ENCODE results near the gene HDDC2. TPM values are rescaled to one million over a fixed set of nuclear protein-coding genes. Genes with fewer than 3 reads are reported as not detected.
"Not testable (repeated sequence)": the region's sequence is repeated elsewhere in the genome, so short reads cannot be mapped to it uniquely, and the experiment has no call there.

Gene HDDC2
- total RNA-seq, 1 experiment from 2014 or later: 55.2 TPM

GRCh38 chr6:125287718-125288117, 14.0 kb downstream of the HDDC2 start:
- Histone ChIP-seq H3K27ac (no peak overlapping the region), H3F3A (ENCODE audit: insufficient read depth, low read depth) (no peaks in the 10 kb centered on the region; the same call in none of the 2 replicates), H3K4me1 (replicated peaks; ENCODE audit: insufficient read depth) (no peaks in the 10 kb centered on the region), H3K9me2 (ENCODE audit: insufficient read depth) (no peaks in the 10 kb centered on the region), H3K27me3 (ENCODE audit: insufficient read depth, low read depth) (no peaks in the 10 kb centered on the region), H2AFZ (no peak overlapping the region), H3K79me2 (ENCODE audit: low read depth) (peaks cover 7% of the 10 kb centered on the region; the same call in 1 of the 2 replicates), H3K4me2 (no peak overlapping the region), H4K20me1 (ENCODE audit: insufficient read depth) (no peaks in the 10 kb centered on the region), H3K36me3 (ENCODE audit: low read depth) (peaks cover 42% of the 10 kb centered on the region), H3K9me3 (ENCODE audit: insufficient read depth, low read depth) (0 out of 2 replicates have a peak, but pooled peaks cover 6% of the 10 kb centered on the region), H3K4me3 (no peak overlapping the region)
- ChIA-PET CTCF (no interaction called here), POLR2A (ENCODE audit: unreplicated experiment) (no interaction called here)
- no TSS peak for BruUV-seq (replicated peaks)
- intact Hi-C loops (cut with micrococcal nuclease; ENCODE audit: unreplicated experiment): no loop called here
- TF ChIP-seq EZH2 (IDR thresholded peaks at IDR 0.05; ENCODE audit: low read depth) (no peak), CTCF (conservative IDR thresholded peaks at IDR 0.05) (no peak)
- DNase-seq: no peak

GRCh38 chr6:125285936-125286335, 15.8 kb downstream of the HDDC2 start:
- Histone ChIP-seq H4K20me1 (ENCODE audit: insufficient read depth) (no peaks in the 10 kb centered on the region), H3K27ac (no peak overlapping the region), H3K9me2 (ENCODE audit: insufficient read depth) (no peaks in the 10 kb centered on the region), H3K9me3 (ENCODE audit: insufficient read depth, low read depth) (0 out of 2 replicates have a peak, but pooled peaks cover 6% of the 10 kb centered on the region), H3K27me3 (ENCODE audit: insufficient read depth, low read depth) (no peaks in the 10 kb centered on the region), H3K4me2 (no peak overlapping the region), H3K36me3 (ENCODE audit: low read depth) (peaks cover 44% of the 10 kb centered on the region), H2AFZ (no peak overlapping the region), H3K79me2 (ENCODE audit: low read depth) (peaks cover 8% of the 10 kb centered on the region; the same call in 1 of the 2 replicates), H3F3A (ENCODE audit: insufficient read depth, low read depth) (no peaks in the 10 kb centered on the region; the same call in none of the 2 replicates), H3K4me1 (replicated peaks; ENCODE audit: insufficient read depth) (no peaks in the 10 kb centered on the region), H3K4me3 (no peak overlapping the region)
- no TSS peak for BruUV-seq (replicated peaks)
- intact Hi-C loops (cut with micrococcal nuclease; ENCODE audit: unreplicated experiment): no loop called here
- ChIA-PET CTCF (no interaction called here), POLR2A (ENCODE audit: unreplicated experiment) (no interaction called here)
- TF ChIP-seq CTCF (conservative IDR thresholded peaks at IDR 0.05) (no peak), EZH2 (IDR thresholded peaks at IDR 0.05; ENCODE audit: low read depth) (no peak)
- no peak for DNase-seq

- Histone ChIP-seq H2AFZ (no peak overlapping the region), H3K9me2 (ENCODE audit: insufficient read depth) (no peaks in the 10 kb centered on the region), H3K27me3 (ENCODE audit: insufficient read depth, low read depth) (no peaks in the 10 kb centered on the region), H3K79me2 (ENCODE audit: low read depth) (peaks cover 8% of the 10 kb centered on the region; the same call in 1 of the 2 replicates), H4K20me1 (ENCODE audit: insufficient read depth) (no peaks in the 10 kb centered on the region), H3K9me3 (ENCODE audit: insufficient read depth, low read depth) (0 out of 2 replicates have a peak, but pooled peaks cover 6% of the 10 kb centered on the region), H3K36me3 (ENCODE audit: low read depth) (peaks cover 48% of the 10 kb centered on the region), H3K4me3 (no peak overlapping the region), H3F3A (ENCODE audit: insufficient read depth, low read depth) (no peaks in the 10 kb centered on the region; the same call in none of the 2 replicates), H3K4me1 (replicated peaks; ENCODE audit: insufficient read depth) (no peaks in the 10 kb centered on the region), H3K27ac (no peak overlapping the region), H3K4me2 (no peak overlapping the region)
- TF ChIP-seq EZH2 (IDR thresholded peaks at IDR 0.05; ENCODE audit: low read depth) (no peak), CTCF (conservative IDR thresholded peaks at IDR 0.05) (no peak)
- no TSS peak for BruUV-seq (replicated peaks)
- ChIA-PET CTCF (no interaction called here), POLR2A (ENCODE audit: unreplicated experiment) (no interaction called here)
- intact Hi-C loops (cut with micrococcal nuclease; ENCODE audit: unreplicated experiment): no loop called here
- no peak for DNase-seq
Measured at GRCh38 chr6:125285353-125285752, 16.4 kb downstream of the HDDC2 start.

GRCh38 chr6:125282470-125282869, 19.3 kb downstream of the HDDC2 start:
- POLR2A ChIA-PET (ENCODE audit: unreplicated experiment); H3K4me2 ChIP-seq; CTCF ChIA-PET; DNase-seq; H3K9me3 ChIP-seq (ENCODE audit: insufficient read depth, low read depth); H3F3A ChIP-seq (ENCODE audit: insufficient read depth, low read depth); intact Hi-C loops (cut with micrococcal nuclease; ENCODE audit: unreplicated experiment); H3K9me2 ChIP-seq (ENCODE audit: insufficient read depth); H3K4me3 ChIP-seq; H4K20me1 ChIP-seq (ENCODE audit: insufficient read depth); H3K27me3 ChIP-seq (ENCODE audit: insufficient read depth, low read depth); H2AFZ ChIP-seq; H3K27ac ChIP-seq; BruUV-seq (replicated peaks); H3K4me1 ChIP-seq (replicated peaks; ENCODE audit: insufficient read depth): not testable (repeated sequence)
- peaks cover 47% of the 10 kb centered on the region for H3K36me3 ChIP-seq (ENCODE audit: low read depth)
- H3K79me2 ChIP-seq (ENCODE audit: low read depth): peaks cover 12% of the 10 kb centered on the region; the same call in 1 of the 2 replicates

GRCh38 chr6:125280370-125281035, 21.3 kb downstream of the HDDC2 start:
- intact Hi-C loops (cut with micrococcal nuclease; ENCODE audit: unreplicated experiment): not testable (repeated sequence)

More at GRCh38 chr6:125280370-125281035, 21.3 kb downstream of the HDDC2 start:
- POLR2A ChIA-PET (ENCODE audit: unreplicated experiment); H3K4me1 ChIP-seq (replicated peaks; ENCODE audit: insufficient read depth); H3K27ac ChIP-seq; H3K9me3 ChIP-seq (ENCODE audit: insufficient read depth, low read depth); H3K27me3 ChIP-seq (ENCODE audit: insufficient read depth, low read depth); H3K4me3 ChIP-seq; H3K9me2 ChIP-seq (ENCODE audit: insufficient read depth); H4K20me1 ChIP-seq (ENCODE audit: insufficient read depth); H3F3A ChIP-seq (ENCODE audit: insufficient read depth, low read depth); H2AFZ ChIP-seq; DNase-seq; BruUV-seq (replicated peaks); H3K4me2 ChIP-seq: not testable (repeated sequence)
- Histone ChIP-seq H3K36me3 (ENCODE audit: low read depth) (peaks cover 37% of the 10 kb centered on the region), H3K79me2 (ENCODE audit: low read depth) (peaks cover 12% of the 10 kb centered on the region; the same call in 1 of the 2 replicates)
- CTCF ChIA-PET: interaction anchor here (0.6 kb wide), 1 partner anchor 682 kb away, joined by 3 read pairs; no protein-coding TSS in a partner anchor

All from PC-9 (cell line).